HepG2 (cell line): ENCODE measurements around the gene UBE2U. TPM values are rescaled to one million over a fixed set of nuclear protein-coding genes. Genes with fewer than 3 reads are reported as not detected.

Experiments used
- ATAC-seq: fragments of 200-7000 bp; cut with Tn5 transposase; 3 replicates; pipeline ENCODE4 v1.9.1; 2020; ENCODE audit warnings: mild to moderate bottlenecking, moderate library complexity
- BruUV-seq: library from RNA; stranded (reverse); fragments of 400-500 nt; replicated peaks from 2 replicates; lab custom pipeline; 2021; lab: Mats Ljungman, UMichigan
- CTCF ChIA-PET: fragments of 300-600 bp; formaldehyde crosslinking; extraction: SDS; loops from one replicate; lab custom pipeline; 2021; ENCODE audit warnings: low total read pairs, inconsistent platforms, low intra/inter-chr PET ratio; lab: Yijun Ruan, JAX
- POLR2A ChIA-PET: fragments of 350-600 bp; sonication (Branson Sonifier 250); formaldehyde crosslinking; loops from one replicate; lab custom pipeline; 2020; ENCODE audit warnings: antibody characterized with exemption, inconsistent platforms; lab: Yijun Ruan, JAX
- DNase-seq: peaks from one replicate; pipeline ENCODE4 v3.0.0-alpha.2; 2015; ENCODE audit warnings: low spot score
- FAIRE-seq: peaks from 3 replicates; lab custom pipeline; 2011; peaks lifted over from hg19 to GRCh38; lab: Jason Lieb, UNC
- H2AFZ ChIP-seq: one replicate; pipeline ENCODE4 v1.6.1; 2011; ENCODE audit warnings: low read length, inconsistent platforms
- H3K27ac ChIP-seq: fragments of 300-600 bp; 3 replicates; pipeline ENCODE4 v1.8.0; 2011; ENCODE audit warnings: mixed run types, mild to moderate bottlenecking, mixed read lengths, low read length, inconsistent platforms; ENCODE audit not compliant: insufficient read depth; ENCODE audit errors: extremely low read length
- H3K27me3 ChIP-seq, 2 experiments: fragments of 200-600 bp in 1 of 2; 2 replicates in 1 of 2; 3 replicates in 1 of 2; pipeline versions ENCODE4 v1.6.0 to v1.8.0; 2011; ENCODE audit warnings: low read length in 2 of 2, mild to moderate bottlenecking in 2 of 2, moderate library complexity in 2 of 2, inconsistent platforms in 1 of 2; ENCODE audit not compliant: insufficient read depth in 2 of 2, control insufficient read depth in 1 of 2
- H3K36me3 ChIP-seq, 2 experiments: fragments of 200-600 bp in 1 of 2; replicated peaks in 1 of 2; 2 replicates in 1 of 2; 3 replicates in 1 of 2; pipeline versions ENCODE4 v1.5.1 to v1.8.0; 2011; ENCODE audit warnings: low read length in 2 of 2, inconsistent platforms in 1 of 2; ENCODE audit not compliant: insufficient read depth in 2 of 2, control insufficient read depth in 1 of 2
- H3K4me1 ChIP-seq: 2 replicates; pipeline ENCODE4 v1.5.1; 2012; ENCODE audit warnings: low read length, inconsistent platforms; ENCODE audit not compliant: insufficient read depth
- H3K4me2 ChIP-seq: 2 replicates; pipeline ENCODE4 v1.6.0; 2011; ENCODE audit warnings: low read depth, low read length, inconsistent platforms
- H3K4me3 ChIP-seq, 3 experiments: fragments of 200-600 bp in 1 of 3; sonication (generic), shearing (Covaris generic) in 1 of 3; replicated peaks in 1 of 3; 2 replicates each; pipeline ENCODE4 v1.5.1; 2011 to 2016; ENCODE audit warnings: low read length in 3 of 3, inconsistent platforms in 2 of 3, low read depth in 2 of 3, mild to moderate bottlenecking in 2 of 3, control low read depth in 1 of 3, mixed read lengths in 1 of 3; ENCODE audit not compliant: insufficient read depth in 1 of 3
- H3K79me2 ChIP-seq: one replicate; pipeline ENCODE4 v1.6.1; 2011; ENCODE audit warnings: low read length, inconsistent platforms; ENCODE audit not compliant: insufficient read depth
- H3K9ac ChIP-seq: 2 replicates; pipeline ENCODE4 v1.6.0; 2011; ENCODE audit warnings: mild to moderate bottlenecking, low read depth, low read length, inconsistent platforms; ENCODE audit not compliant: insufficient read depth
- H3K9me3 ChIP-seq: 2 replicates; pipeline ENCODE4 v1.5.1; 2012; ENCODE audit warnings: mild to moderate bottlenecking, low read length
- H4K20me1 ChIP-seq: 2 replicates; pipeline ENCODE4 v1.6.0; 2011; ENCODE audit warnings: inconsistent platforms, mild to moderate bottlenecking, low read length, moderate library complexity; ENCODE audit not compliant: insufficient read depth
- CENPX ChIP-seq: sonication (generic); formaldehyde crosslinking; IDR thresholded peaks from 2 replicates; pipeline ENCODE4 v1.9.0; 2021; ENCODE audit warnings: mild to moderate bottlenecking, missing genetic modification reagents, moderate library complexity
- CERS6 ChIP-seq: sonication (generic); formaldehyde crosslinking; IDR thresholded peaks from 2 replicates; pipeline ENCODE4 v1.5.0; 2020; ENCODE audit warnings: missing genetic modification reagents
- DNMT1 ChIP-seq: sonication (generic); formaldehyde crosslinking; IDR thresholded peaks from 2 replicates; pipeline ENCODE4 v1.5.1; 2020; ENCODE audit warnings: mild to moderate bottlenecking, missing genetic modification reagents
- GABPA ChIP-seq, 2 experiments: IDR thresholded peaks; 2 replicates each; pipeline ENCODE4 v1.6.1; 2011 to 2016; ENCODE audit warnings: low read depth in 2 of 2, low read length in 1 of 2, missing biosample characterization in 1 of 2, missing genetic modification characterization in 1 of 2
- KDM1A ChIP-seq: IDR thresholded peaks from 2 replicates; pipeline ENCODE4 v1.6.1; 2016; ENCODE audit warnings: missing compliant biosample characterization
- MED1 ChIP-seq: sonication (generic); formaldehyde crosslinking; IDR thresholded peaks from 2 replicates; pipeline ENCODE4 v1.4.0; 2020; ENCODE audit warnings: missing genetic modification reagents
- MTA1 ChIP-seq: sonication (generic); formaldehyde crosslinking; IDR thresholded peaks from 2 replicates; pipeline ENCODE4 v1.4.0; 2020; ENCODE audit warnings: missing genetic modification reagents, mild to moderate bottlenecking, borderline replicate concordance
- NR3C1 ChIP-seq: sonication (generic); formaldehyde crosslinking; IDR thresholded peaks from 2 replicates; pipeline ENCODE4 v1.4.0; 2020; ENCODE audit warnings: missing genetic modification reagents
- PITX1 ChIP-seq: sonication (generic); formaldehyde crosslinking; IDR thresholded peaks from 2 replicates; pipeline ENCODE4 v1.5.1; 2020; ENCODE audit warnings: mild to moderate bottlenecking, missing genetic modification reagents
- REL ChIP-seq: sonication (generic); formaldehyde crosslinking; conservative IDR thresholded peaks from 2 replicates; pipeline ENCODE4 v1.8.0; 2022; ENCODE audit warnings: mild to moderate bottlenecking, missing genetic modification reagents, moderate library complexity
- REST ChIP-seq, 2 experiments: IDR thresholded peaks; 2 replicates each; pipeline ENCODE4 v1.6.1; 2011 to 2012; ENCODE audit warnings: low read length in 2 of 2, borderline replicate concordance in 1 of 2, low read depth in 1 of 2, mild to moderate bottlenecking in 1 of 2, moderate library complexity in 1 of 2
- TMF1 ChIP-seq: sonication (generic); formaldehyde crosslinking; IDR thresholded peaks from 2 replicates; pipeline ENCODE4 v1.8.1; 2022; ENCODE audit warnings: low read depth, missing genetic modification reagents
- ZNF326 ChIP-seq: sonication (generic); formaldehyde crosslinking; IDR thresholded peaks from 2 replicates; pipeline ENCODE4 v1.4.0; 2020; ENCODE audit warnings: missing genetic modification reagents, borderline replicate concordance
- ZNF335 ChIP-seq: sonication (generic); formaldehyde crosslinking; IDR thresholded peaks from 2 replicates; pipeline ENCODE4 v1.4.0; 2020; ENCODE audit warnings: missing genetic modification reagents
- ZNF776 ChIP-seq: sonication (generic); formaldehyde crosslinking; IDR thresholded peaks from 2 replicates; pipeline ENCODE4 v1.4.0; 2020; ENCODE audit warnings: mild to moderate bottlenecking, missing genetic modification reagents
- ZNF784 ChIP-seq: sonication (generic); formaldehyde crosslinking; IDR thresholded peaks from 2 replicates; pipeline ENCODE4 v1.5.1; 2020; ENCODE audit warnings: missing genetic modification reagents, mild to moderate bottlenecking, borderline replicate concordance
- WGBS: methylation state at CpG from one replicate; pipeline ENCODE4 v1.1.6; 2017; ENCODE audit warnings: low lambda C conversion rate; 5-methylcytosine and 5-hydroxymethylcytosine counted together
- in situ Hi-C: cut with HindIII; loops from 2 replicates; pipeline ENCODE4 v1.10.0; 2017; ENCODE audit warnings: low pct_unique_long_range_greater_than_20kb; ENCODE audit not compliant: extremely low pct_ligation_motif_present
- intact Hi-C: fragments of 100-400 bp; cut with micrococcal nuclease; formaldehyde crosslinking; loops from one replicate; pipeline ENCODE4 v1.10.0; 2022; ENCODE audit not compliant: unreplicated experiment
- polyA plus RNA-seq, 8 experiments: library from polyadenylated mRNA; depleted of rRNA in 3 of 8; stranded (reverse) in 7 of 8; unstranded in 1 of 8; fragments of >200 nt; fragmentation: Illumina TruSeq in 4 of 8; extraction: Trizol in 4 of 8; gene quantifications; 2 replicates each; pipeline versions ENCODE4 v1.2.1 to v1.2.3, GENCODE V29; 2011 to 2016; ENCODE audit warnings: low read depth in 4 of 8, missing spikeins in 1 of 8, mixed read lengths in 1 of 8; ENCODE audit not compliant: insufficient read depth in 1 of 8
- total RNA-seq, 5 experiments: library from RNA; depleted of rRNA; stranded (reverse); fragments of >200 nt; fragmentation: Illumina TruSeq; extraction: Trizol; gene quantifications; 2 replicates each; pipeline ENCODE4 v1.2.3, GENCODE V29; 2016; ENCODE audit warnings: low read depth in 1 of 5

The UBE2U gene
- total and polyA plus RNA-seq, 2 of the 13 experiments (the other 11 are each of a cell fraction or from before 2014, with no cell fraction given): not detected

GRCh38 chr1:64163431-64163830, 40.0 kb upstream of the UBE2U start:
- FAIRE-seq: no peak
- no peaks in the 10 kb centered on the region for H3K9me3 ChIP-seq
- H3K4me2 ChIP-seq: no peak overlapping the region
- H3K36me3 ChIP-seq: no peaks in the 10 kb centered on the region
- intact Hi-C loops (no loop called here), in situ Hi-C loops (no loop called here)
- 44% methylated on average over 4 of the region's 4 CpGs for WGBS
- H3K27ac ChIP-seq: no peak overlapping the region
- no TSS peak for BruUV-seq
- DNase-seq: no peak
- no peak for ATAC-seq
- H3K4me1 ChIP-seq: no peaks in the 10 kb centered on the region
- H3K9ac ChIP-seq: no peak overlapping the region
- no peak overlapping the region for H3K4me3 ChIP-seq
- H2AFZ ChIP-seq: no peak overlapping the region
- no peaks in the 10 kb centered on the region for H3K79me2 ChIP-seq
- H4K20me1 ChIP-seq: no peaks in the 10 kb centered on the region
- POLR2A ChIA-PET: no interaction called here
- H3K27me3 ChIP-seq: no peaks in the 10 kb centered on the region
- no peak for TF ChIP-seq TMF1
- no peak for TF ChIP-seq NR3C1 (CRISPR knock-in tag)
- TF ChIP-seq PITX1 (CRISPR knock-in tag): no peak
- no peak for TF ChIP-seq ZNF776 (CRISPR knock-in tag)
- no peak for TF ChIP-seq REST (IDR thresholded peaks at IDR 0.05; ENCODE audit: borderline replicate concordance in 1 of 2, low read depth in 1 of 2, low read length in 2 of 2)
- no peak for TF ChIP-seq CENPX (CRISPR knock-in tag)
- TF ChIP-seq ZNF335 (CRISPR knock-in tag): no peak
- TF ChIP-seq ZNF326: no peak
- no peak for TF ChIP-seq GABPA (IDR thresholded peaks at IDR 0.05; ENCODE audit: low read depth, low read length)
- no peak for TF ChIP-seq GABPA (CRISPR knock-in tag; IDR thresholded peaks at IDR 0.05; ENCODE audit: low read depth)
- TF ChIP-seq KDM1A: no peak
- TF ChIP-seq REL (CRISPR knock-in tag): no peak
- TF ChIP-seq MED1 (CRISPR knock-in tag): no peak
- no peak for TF ChIP-seq ZNF784 (CRISPR knock-in tag)
- TF ChIP-seq CERS6: no peak
- no peak for TF ChIP-seq DNMT1
- TF ChIP-seq MTA1 (CRISPR knock-in tag): no peak
- TF ChIP-seq, all 625 proteins: peak for 0
- CTCF ChIA-PET: no interaction called here
